Measurements from ENCODE around the gene SMAD6. TPM values are rescaled to one million over a fixed set of nuclear protein-coding genes. Genes with fewer than 3 reads are reported as not detected.

The SMAD6 gene
- total RNA-seq, 1 donor from 2014 or later = 8.9 TPM

GRCh38 chr15:66715720-66716655 is 14.0 kb downstream of the SMAD6 start:
- H3K9ac ChIP-seq (ENCODE audit: low read depth in 1 of 3, low read length in 3 of 3) = no peak overlapping the region
- H3K27ac ChIP-seq (ENCODE audit: low read depth, low read length) = no peak overlapping the region
- peaks cover 3 to 17% (median 16%) of the 10 kb centered on the region in 3 donors for H3K36me3 ChIP-seq (ENCODE audit: control insufficient read depth in 3 of 3, insufficient read depth in 3 of 3, low read length in 3 of 3)
- no peaks in the 10 kb centered on the region for H3K27me3 ChIP-seq (ENCODE audit: control insufficient read depth in 3 of 3, insufficient read depth in 3 of 3, low read length in 3 of 3)
- peaks cover 3 to 10% (median 5%) of the 10 kb centered on the region in 3 donors for H3K4me1 ChIP-seq (ENCODE audit: control insufficient read depth in 3 of 3, insufficient read depth in 3 of 3, low read length in 3 of 3)
- no peaks in the 10 kb centered on the region for H3K9me3 ChIP-seq (ENCODE audit: control insufficient read depth in 3 of 3, low read length in 3 of 3)
- no peak overlapping the region for H3K4me3 ChIP-seq (ENCODE audit: low read length in 3 of 3)

DNA sequence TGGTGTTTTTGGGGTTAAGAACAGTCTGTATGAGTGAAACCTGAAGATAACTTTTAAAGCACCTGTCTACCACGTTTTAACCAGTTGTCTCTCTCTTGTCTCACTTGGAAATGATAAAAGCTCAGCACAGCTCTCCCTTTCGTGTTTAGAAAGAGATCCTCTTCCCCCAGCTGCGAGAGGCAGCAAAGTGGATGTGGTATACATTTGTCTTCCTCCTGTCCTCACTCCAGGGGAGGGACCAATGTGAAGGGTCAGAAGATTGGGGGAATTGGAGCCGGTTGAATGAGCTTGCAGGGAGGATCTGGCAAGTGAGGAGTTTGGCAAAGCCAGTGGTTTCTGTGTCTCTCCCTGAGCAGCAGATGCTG is 14.6 kb downstream of the SMAD6 start:
- no peak overlapping the region for H3K9ac ChIP-seq (ENCODE audit: low read depth in 1 of 3, low read length in 3 of 3)
- H3K27me3 ChIP-seq (ENCODE audit: control insufficient read depth in 3 of 3, insufficient read depth in 3 of 3, low read length in 3 of 3) = no peaks in the 10 kb centered on the region
- H3K9me3 ChIP-seq (ENCODE audit: control insufficient read depth in 3 of 3, low read length in 3 of 3) = no peaks in the 10 kb centered on the region
- H3K27ac ChIP-seq (ENCODE audit: low read depth, low read length) = no peak overlapping the region
- peaks cover 3 to 10% (median 5%) of the 10 kb centered on the region in 3 donors for H3K4me1 ChIP-seq (ENCODE audit: control insufficient read depth in 3 of 3, insufficient read depth in 3 of 3, low read length in 3 of 3)
- no peak overlapping the region for H3K4me3 ChIP-seq (ENCODE audit: low read length in 3 of 3)
- H3K36me3 ChIP-seq (ENCODE audit: control insufficient read depth in 3 of 3, insufficient read depth in 3 of 3, low read length in 3 of 3) = peaks cover 3 to 20% (median 16%) of the 10 kb centered on the region in 3 donors

GRCh38 chr15:66718220-66718988 is 16.4 kb downstream of the SMAD6 start:
- peaks cover 5 to 10% (median 7%) of the 10 kb centered on the region in 3 donors for H3K4me1 ChIP-seq (ENCODE audit: control insufficient read depth in 3 of 3, insufficient read depth in 3 of 3, low read length in 3 of 3)
- no peak overlapping the region for H3K9ac ChIP-seq (ENCODE audit: low read depth in 1 of 3, low read length in 3 of 3)
- H3K9me3 ChIP-seq (ENCODE audit: control insufficient read depth in 3 of 3, low read length in 3 of 3) = no peaks in the 10 kb centered on the region
- H3K36me3 ChIP-seq (ENCODE audit: control insufficient read depth in 3 of 3, insufficient read depth in 3 of 3, low read length in 3 of 3) = peaks cover 3 to 20% (median 15%) of the 10 kb centered on the region in 3 donors
- H3K27me3 ChIP-seq (ENCODE audit: control insufficient read depth in 3 of 3, insufficient read depth in 3 of 3, low read length in 3 of 3) = no peaks in the 10 kb centered on the region
- no peak overlapping the region for H3K4me3 ChIP-seq (ENCODE audit: low read length in 3 of 3)
- H3K27ac ChIP-seq (ENCODE audit: low read depth, low read length) = no peak overlapping the region

DNA sequence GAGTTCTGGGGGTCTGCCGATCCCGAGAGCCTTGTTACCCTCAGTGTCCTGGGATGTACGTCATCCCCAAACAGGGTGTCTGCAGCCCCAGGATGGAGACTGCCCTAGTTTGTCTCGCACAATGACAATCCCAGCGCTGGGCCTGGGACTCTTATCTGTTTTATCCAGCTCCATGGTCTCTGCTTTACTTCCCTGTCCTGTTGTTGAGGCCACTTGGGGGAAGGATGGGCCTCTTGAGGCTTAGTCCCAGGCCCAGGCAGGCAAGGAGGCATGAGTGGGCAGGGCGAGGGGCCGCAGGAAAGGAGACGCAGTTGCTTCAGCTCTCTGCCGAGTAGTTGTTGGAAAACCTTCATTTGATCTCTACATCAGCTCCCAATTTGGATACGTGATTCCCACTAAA is 17.4 kb downstream of the SMAD6 start:
- Histone ChIP-seq H3K9ac (ENCODE audit: low read depth in 1 of 3, low read length in 3 of 3) (no peak overlapping the region), H3K27ac (ENCODE audit: low read depth, low read length) (no peak overlapping the region), H3K27me3 (ENCODE audit: control insufficient read depth in 3 of 3, insufficient read depth in 3 of 3, low read length in 3 of 3) (no peaks in the 10 kb centered on the region), H3K36me3 (ENCODE audit: control insufficient read depth in 3 of 3, insufficient read depth in 3 of 3, low read length in 3 of 3) (peaks cover 3 to 20% (median 18%) of the 10 kb centered on the region in 3 donors), H3K4me1 (ENCODE audit: control insufficient read depth in 3 of 3, insufficient read depth in 3 of 3, low read length in 3 of 3) (peaks cover 3 to 10% (median 7%) of the 10 kb centered on the region in 3 donors), H3K9me3 (ENCODE audit: control insufficient read depth in 3 of 3, low read length in 3 of 3) (no peaks in the 10 kb centered on the region), H3K4me3 (ENCODE audit: low read length in 3 of 3) (no peak overlapping the region)

DNA sequence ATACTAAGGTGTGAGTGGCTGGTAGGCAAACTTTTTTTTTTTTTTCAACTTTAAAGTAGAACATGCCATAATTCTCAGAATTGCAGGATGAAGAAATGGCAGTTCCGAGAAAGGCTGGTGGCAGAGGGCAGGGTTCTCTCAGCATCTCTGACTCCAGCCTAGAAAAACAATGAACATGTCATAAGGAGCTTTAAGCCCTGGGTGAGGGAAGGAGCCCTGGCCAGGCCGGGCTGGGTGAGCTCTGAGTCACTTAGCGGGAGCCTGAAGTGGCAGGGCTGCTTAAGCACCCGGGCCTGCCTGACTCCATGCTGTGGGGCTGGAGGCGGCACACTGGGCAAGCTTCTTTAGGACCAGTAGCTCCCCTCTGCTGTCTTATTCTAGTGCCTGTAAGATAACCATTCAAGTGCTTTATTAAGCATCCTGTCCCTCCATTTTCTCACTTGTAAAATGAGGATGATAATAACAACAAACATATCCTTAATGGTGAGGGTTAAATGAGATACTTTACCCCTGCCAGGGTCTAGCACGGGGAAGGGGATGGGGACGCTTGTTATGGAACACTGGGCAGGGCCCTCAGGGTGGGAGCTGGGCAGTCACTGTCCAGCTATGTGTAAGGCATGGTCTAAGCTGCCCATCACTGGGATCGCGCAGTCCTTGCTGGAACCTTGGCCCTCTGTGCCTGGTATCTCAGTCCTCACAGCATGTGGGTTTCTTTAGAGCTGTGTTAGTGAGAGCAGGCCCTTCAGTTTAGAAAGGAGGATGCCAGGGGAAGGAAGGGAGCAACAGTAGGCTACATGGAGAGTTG is 18.4 kb downstream of the SMAD6 start:
- Histone ChIP-seq H3K9me3 (ENCODE audit: control insufficient read depth in 3 of 3, low read length in 3 of 3) (no peaks in the 10 kb centered on the region), H3K9ac (ENCODE audit: low read depth in 1 of 3, low read length in 3 of 3) (no peak overlapping the region), H3K27ac (ENCODE audit: low read depth, low read length) (no peak overlapping the region), H3K36me3 (ENCODE audit: control insufficient read depth in 3 of 3, insufficient read depth in 3 of 3, low read length in 3 of 3) (peaks cover 3 to 20% (median 18%) of the 10 kb centered on the region in 3 donors), H3K4me1 (ENCODE audit: control insufficient read depth in 3 of 3, insufficient read depth in 3 of 3, low read length in 3 of 3) (peaks cover 7% of the 10 kb centered on the region in 3 donors), H3K27me3 (ENCODE audit: control insufficient read depth in 3 of 3, insufficient read depth in 3 of 3, low read length in 3 of 3) (no peaks in the 10 kb centered on the region), H3K4me3 (ENCODE audit: low read length in 3 of 3) (no peak overlapping the region)

DNA sequence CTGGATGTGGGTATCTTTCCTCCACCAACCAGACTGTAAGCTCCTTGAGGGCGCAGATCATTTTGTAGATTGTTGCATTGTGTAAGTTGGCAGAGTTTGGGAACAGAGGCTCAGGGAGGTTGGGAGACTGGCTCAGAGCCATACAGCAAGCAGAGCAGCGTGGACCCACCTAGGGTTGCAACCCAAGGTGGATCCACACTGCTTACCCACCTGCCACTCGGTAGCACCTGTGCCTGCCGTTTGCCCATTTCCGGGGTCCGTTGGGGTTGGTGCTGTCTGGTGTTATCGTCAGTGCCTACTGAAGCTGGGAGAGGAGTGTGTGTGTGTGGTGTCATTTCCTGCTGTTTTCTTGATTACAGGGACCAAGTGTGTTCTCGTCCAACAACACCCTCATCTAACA is 19.0 kb downstream of the SMAD6 start:
- H3K27me3 ChIP-seq (ENCODE audit: control insufficient read depth in 3 of 3, insufficient read depth in 3 of 3, low read length in 3 of 3) = no peaks in the 10 kb centered on the region
- peaks cover 3 to 20% (median 18%) of the 10 kb centered on the region in 3 donors for H3K36me3 ChIP-seq (ENCODE audit: control insufficient read depth in 3 of 3, insufficient read depth in 3 of 3, low read length in 3 of 3)
- no peak overlapping the region for H3K9ac ChIP-seq (ENCODE audit: low read depth in 1 of 3, low read length in 3 of 3)
- no peak overlapping the region for H3K27ac ChIP-seq (ENCODE audit: low read depth, low read length)
- H3K4me1 ChIP-seq (ENCODE audit: control insufficient read depth in 3 of 3, insufficient read depth in 3 of 3, low read length in 3 of 3) = peaks cover 4 to 9% (median 6%) of the 10 kb centered on the region in 3 donors
- no peak overlapping the region for H3K4me3 ChIP-seq (ENCODE audit: low read length in 3 of 3)
- H3K9me3 ChIP-seq (ENCODE audit: control insufficient read depth in 3 of 3, low read length in 3 of 3) = no peaks in the 10 kb centered on the region

DNA sequence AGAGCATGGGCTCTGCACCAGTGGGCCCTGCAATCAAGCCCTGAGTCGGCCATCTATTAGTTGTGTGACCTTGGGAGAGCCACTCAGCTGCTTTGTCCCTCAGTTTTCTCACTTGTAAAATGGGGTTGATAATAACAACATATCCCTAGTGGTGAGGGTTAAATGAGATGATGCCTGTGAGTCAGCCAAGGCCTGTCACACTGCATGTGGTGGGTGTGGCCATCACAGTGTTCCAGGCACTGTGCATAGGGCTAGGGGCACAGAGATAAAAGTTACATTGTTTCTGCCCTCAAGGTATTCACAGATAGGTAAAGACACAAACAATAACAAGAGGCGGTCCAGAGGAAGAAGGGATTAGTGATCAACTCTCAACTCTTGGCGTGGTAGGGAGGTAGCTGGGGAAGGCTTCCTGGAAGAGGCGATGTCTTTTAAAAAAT is 19.5 kb downstream of the SMAD6 start:
- no peak overlapping the region for H3K9ac ChIP-seq (ENCODE audit: low read depth in 1 of 3, low read length in 3 of 3)
- H3K4me3 ChIP-seq (ENCODE audit: low read length in 3 of 3) = no peak overlapping the region
- no peaks in the 10 kb centered on the region for H3K27me3 ChIP-seq (ENCODE audit: control insufficient read depth in 3 of 3, insufficient read depth in 3 of 3, low read length in 3 of 3)
- H3K36me3 ChIP-seq (ENCODE audit: control insufficient read depth in 3 of 3, insufficient read depth in 3 of 3, low read length in 3 of 3) = peaks cover 3 to 20% (median 18%) of the 10 kb centered on the region in 3 donors
- H3K4me1 ChIP-seq (ENCODE audit: control insufficient read depth in 3 of 3, insufficient read depth in 3 of 3, low read length in 3 of 3) = peaks cover 3 to 9% (median 6%) of the 10 kb centered on the region in 3 donors
- no peak overlapping the region for H3K27ac ChIP-seq (ENCODE audit: low read depth, low read length)
- H3K9me3 ChIP-seq (ENCODE audit: control insufficient read depth in 3 of 3, low read length in 3 of 3) = no peaks in the 10 kb centered on the region

- Histone ChIP-seq H3K4me1 (ENCODE audit: control insufficient read depth in 3 of 3, insufficient read depth in 3 of 3, low read length in 3 of 3) (peaks cover 3 to 9% (median 3%) of the 10 kb centered on the region in 3 donors), H3K4me3 (ENCODE audit: low read length in 3 of 3) (no peak overlapping the region), H3K9me3 (ENCODE audit: control insufficient read depth in 3 of 3, low read length in 3 of 3) (no peaks in the 10 kb centered on the region), H3K36me3 (ENCODE audit: control insufficient read depth in 3 of 3, insufficient read depth in 3 of 3, low read length in 3 of 3) (peaks cover 0 to 17% (median 13%) of the 10 kb centered on the region in 3 donors), H3K27ac (ENCODE audit: low read depth, low read length) (no peak overlapping the region), H3K9ac (ENCODE audit: low read depth in 1 of 3, low read length in 3 of 3) (no peak overlapping the region), H3K27me3 (ENCODE audit: control insufficient read depth in 3 of 3, insufficient read depth in 3 of 3, low read length in 3 of 3) (no peaks in the 10 kb centered on the region)
Measured at GRCh38 chr15:66721954-66722353, 19.9 kb downstream of the SMAD6 start.

DNA sequence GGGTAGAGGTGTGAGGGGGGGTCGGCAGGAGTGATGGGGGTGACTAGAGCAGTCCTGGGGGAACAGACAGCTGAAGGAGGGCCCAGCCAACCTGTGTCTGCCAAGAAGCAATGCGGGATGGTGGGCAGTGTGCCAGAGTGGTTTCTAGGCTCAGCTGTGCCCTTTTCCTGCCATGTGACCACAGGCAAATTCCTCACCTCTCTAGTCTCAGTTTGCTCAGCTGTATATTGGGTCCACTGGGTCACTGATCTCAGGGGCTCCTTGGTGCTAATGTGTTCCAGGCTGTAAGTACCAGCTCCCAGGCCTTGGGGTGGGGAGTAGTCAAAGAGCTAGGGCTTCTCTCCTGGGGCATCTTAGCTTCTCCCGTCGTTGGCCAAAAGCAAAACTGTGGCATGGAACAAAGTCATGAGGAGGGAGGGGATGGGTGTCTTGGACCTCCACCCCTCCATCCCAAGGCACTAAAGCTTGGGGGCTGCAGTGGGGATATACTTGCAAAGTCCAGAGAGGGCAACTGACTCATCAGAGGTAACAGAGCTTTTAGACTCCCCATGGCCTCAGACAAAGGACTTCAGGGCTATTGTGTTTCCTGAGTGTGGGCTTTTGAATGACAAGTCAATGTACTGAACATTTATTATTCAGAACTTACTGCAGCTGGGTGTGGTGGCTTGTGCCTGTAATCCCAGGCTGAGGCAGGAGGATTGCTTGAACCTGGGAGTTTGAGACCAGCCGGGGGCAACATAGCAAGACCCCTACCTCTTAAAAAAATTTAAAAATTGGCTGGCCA is 20.9 kb downstream of the SMAD6 start:
- Histone ChIP-seq H3K36me3 (ENCODE audit: control insufficient read depth in 3 of 3, insufficient read depth in 3 of 3, low read length in 3 of 3) (peaks cover 0 to 10% (median 6%) of the 10 kb centered on the region in 3 donors), H3K27ac (ENCODE audit: low read depth, low read length) (no peak overlapping the region), H3K27me3 (ENCODE audit: control insufficient read depth in 3 of 3, insufficient read depth in 3 of 3, low read length in 3 of 3) (no peaks in the 10 kb centered on the region), H3K4me1 (ENCODE audit: control insufficient read depth in 3 of 3, insufficient read depth in 3 of 3, low read length in 3 of 3) (peaks cover 0 to 9% (median 3%) of the 10 kb centered on the region in 3 donors), H3K4me3 (ENCODE audit: low read length in 3 of 3) (no peak overlapping the region), H3K9me3 (ENCODE audit: control insufficient read depth in 3 of 3, low read length in 3 of 3) (no peaks in the 10 kb centered on the region), H3K9ac (ENCODE audit: low read depth in 1 of 3, low read length in 3 of 3) (no peak overlapping the region)
